ENCODE measurements around the gene C1orf53.

The C1orf53 gene

DNA sequence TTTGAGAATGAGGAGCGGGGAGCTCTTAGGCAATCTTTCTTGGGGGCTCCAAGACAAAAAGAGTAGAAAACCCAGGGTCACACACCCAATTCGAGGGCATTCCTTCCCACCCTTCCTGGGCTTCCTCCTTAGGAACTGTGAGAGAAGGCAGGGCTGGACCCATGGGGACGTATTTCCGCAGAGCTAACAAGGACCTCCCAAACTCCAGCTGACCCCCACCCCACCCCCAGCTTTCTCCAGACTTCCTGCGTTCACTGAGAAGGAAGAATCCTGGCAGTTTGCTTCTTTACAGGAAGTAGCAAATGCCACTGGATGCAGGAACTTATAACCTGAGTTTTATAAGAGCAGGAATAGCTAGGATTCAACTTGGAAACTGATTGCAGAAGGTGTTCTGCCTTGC is 12.1 kb downstream of the C1orf53 start:
- Histone ChIP-seq H3K36me3 (ENCODE audit: control insufficient read depth, insufficient read depth, low read length) (no peaks in the 10 kb centered on the region), H3K9me3 (ENCODE audit: control insufficient read depth, insufficient read depth, low read length) (no peaks in the 10 kb centered on the region), H3K27me3 (ENCODE audit: control insufficient read depth, insufficient read depth, low read length) (peaks cover 98% of the 10 kb centered on the region), H3K4me3 (ENCODE audit: low read length) (no peak overlapping the region), H3K4me1 (ENCODE audit: control insufficient read depth, insufficient read depth, low read length) (peaks cover 6% of the 10 kb centered on the region; the same call in 1 of the 2 replicates), H3K27ac (ENCODE audit: low read length) (no peak overlapping the region)
- no CpG with 5 or more reads among the region's 5 CpGs for WGBS (ENCODE audit: insufficient coverage, insufficient read length)
- no peak for DNase-seq (ENCODE audit: low read depth, low spot score)

DNA sequence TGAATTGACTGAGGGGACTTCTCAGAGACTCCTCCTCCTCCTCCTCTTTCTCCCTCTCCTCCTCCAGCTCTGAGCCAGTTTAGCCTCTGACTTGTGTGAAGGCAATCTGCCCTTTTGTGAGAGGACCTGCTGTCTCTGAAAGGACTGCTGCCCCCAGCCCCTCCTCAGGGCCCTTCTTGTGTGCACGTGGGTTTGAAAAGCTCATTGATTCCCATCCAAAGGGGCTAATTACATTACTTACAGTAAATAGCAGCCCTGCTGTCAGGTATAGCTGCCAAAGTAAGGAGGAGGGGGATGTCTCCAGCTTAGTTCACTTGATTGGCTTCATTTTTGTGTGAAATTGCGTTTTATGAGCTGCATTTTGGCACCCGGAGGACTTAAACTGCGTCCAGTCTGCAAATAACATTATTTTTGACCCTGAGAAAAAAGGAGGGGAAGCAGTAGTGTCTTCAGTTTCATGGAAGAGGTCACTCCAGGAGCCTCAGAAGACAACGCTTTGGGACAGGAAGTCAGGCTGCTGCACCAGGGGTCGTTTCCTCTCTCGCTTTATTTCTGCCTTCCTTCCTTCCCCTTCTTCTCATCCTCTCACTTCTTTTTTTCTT is 12.9 kb downstream of the C1orf53 start:
- H3K27me3 ChIP-seq (ENCODE audit: control insufficient read depth, insufficient read depth, low read length), result peaks cover 98% of the 10 kb centered on the region
- DNase-seq (ENCODE audit: low read depth, low spot score), result no peak
- no peaks in the 10 kb centered on the region for H3K36me3 ChIP-seq (ENCODE audit: control insufficient read depth, insufficient read depth, low read length)
- H3K27ac ChIP-seq (ENCODE audit: low read length), result no peak overlapping the region
- no CpG with 5 or more reads among the region's 7 CpGs for WGBS (ENCODE audit: insufficient coverage, insufficient read length)
- no peaks in the 10 kb centered on the region for H3K9me3 ChIP-seq (ENCODE audit: control insufficient read depth, insufficient read depth, low read length)
- H3K4me1 ChIP-seq (ENCODE audit: control insufficient read depth, insufficient read depth, low read length), result peaks cover 5% of the 10 kb centered on the region; the same call in 1 of the 2 replicates
- no peak overlapping the region for H3K4me3 ChIP-seq (ENCODE audit: low read length)

GRCh38 chr1:197915862-197916499 is 13.6 kb downstream of the C1orf53 start:
- peaks cover 97% of the 10 kb centered on the region for H3K27me3 ChIP-seq (ENCODE audit: control insufficient read depth, insufficient read depth, low read length)
- no peak overlapping the region; the same call in 1 of the 2 replicates for H3K4me3 ChIP-seq (ENCODE audit: low read length)
- whole genome bisulfite sequencing (ENCODE audit: insufficient coverage, insufficient read length), result no CpG with 5 or more reads among the region's 42 CpGs
- H3K4me1 ChIP-seq (ENCODE audit: control insufficient read depth, insufficient read depth, low read length), result 0 out of 2 replicates have a peak, but pooled peaks cover 5% of the 10 kb centered on the region
- no peaks in the 10 kb centered on the region for H3K36me3 ChIP-seq (ENCODE audit: control insufficient read depth, insufficient read depth, low read length)
- H3K27ac ChIP-seq (ENCODE audit: low read length), result no peak overlapping the region
- no peaks in the 10 kb centered on the region for H3K9me3 ChIP-seq (ENCODE audit: control insufficient read depth, insufficient read depth, low read length)
- no peak for DNase-seq (ENCODE audit: low read depth, low spot score)

DNA sequence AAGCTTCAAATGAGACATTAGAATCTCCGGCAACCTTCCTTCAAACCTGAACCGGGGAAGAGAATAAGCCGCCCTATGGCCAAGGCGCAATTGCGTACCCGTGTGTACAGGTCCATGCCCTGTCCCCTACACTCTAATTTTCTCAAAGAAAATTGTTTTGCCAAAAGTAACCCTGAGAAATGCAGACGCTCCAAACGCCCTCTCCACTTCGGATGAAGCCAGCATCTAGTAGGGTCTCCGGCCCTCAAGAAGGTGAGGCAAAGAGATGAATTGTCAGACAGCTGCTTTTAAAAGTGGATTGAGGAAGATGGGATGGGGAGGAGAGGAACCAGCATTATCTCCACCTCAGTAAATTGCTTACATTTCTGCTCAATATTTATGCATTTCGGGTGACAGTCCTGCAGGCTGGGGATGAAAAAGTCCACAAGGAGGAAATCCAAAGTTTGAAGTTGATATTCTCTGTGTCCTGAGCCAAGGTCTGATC is 14.1 kb downstream of the C1orf53 start:
- H3K27me3 ChIP-seq (ENCODE audit: control insufficient read depth, insufficient read depth, low read length), result peaks cover 97% of the 10 kb centered on the region
- DNase-seq (ENCODE audit: low read depth, low spot score), result no peak
- no CpG with 5 or more reads among the region's 11 CpGs for WGBS (ENCODE audit: insufficient coverage, insufficient read length)
- 0 out of 2 replicates have a peak, but pooled peaks cover 4% of the 10 kb centered on the region for H3K4me1 ChIP-seq (ENCODE audit: control insufficient read depth, insufficient read depth, low read length)
- H3K4me3 ChIP-seq (ENCODE audit: low read length), result no peak overlapping the region
- H3K27ac ChIP-seq (ENCODE audit: low read length), result no peak overlapping the region
- H3K36me3 ChIP-seq (ENCODE audit: control insufficient read depth, insufficient read depth, low read length), result no peaks in the 10 kb centered on the region
- H3K9me3 ChIP-seq (ENCODE audit: control insufficient read depth, insufficient read depth, low read length), result no peaks in the 10 kb centered on the region

- DNase-seq (ENCODE audit: low read depth, low spot score), result no peak
- H3K27ac ChIP-seq (ENCODE audit: low read length), result no peak overlapping the region
- 0 out of 2 replicates have a peak, but pooled peaks cover 1% of the 10 kb centered on the region for H3K4me1 ChIP-seq (ENCODE audit: control insufficient read depth, insufficient read depth, low read length)
- no peaks in the 10 kb centered on the region for H3K9me3 ChIP-seq (ENCODE audit: control insufficient read depth, insufficient read depth, low read length)
- no peaks in the 10 kb centered on the region for H3K36me3 ChIP-seq (ENCODE audit: control insufficient read depth, insufficient read depth, low read length)
- H3K4me3 ChIP-seq (ENCODE audit: low read length), result peak overlapping the region; percentile 4; the same call in 1 of the 2 replicates
- WGBS (ENCODE audit: insufficient coverage, insufficient read length), result no CpG with 5 or more reads among the region's 64 CpGs
- H3K27me3 ChIP-seq (ENCODE audit: control insufficient read depth, insufficient read depth, low read length), result peaks cover 93% of the 10 kb centered on the region
Measured at GRCh38 chr1:197917805-197918651, 15.6 kb downstream of the C1orf53 start.

DNA sequence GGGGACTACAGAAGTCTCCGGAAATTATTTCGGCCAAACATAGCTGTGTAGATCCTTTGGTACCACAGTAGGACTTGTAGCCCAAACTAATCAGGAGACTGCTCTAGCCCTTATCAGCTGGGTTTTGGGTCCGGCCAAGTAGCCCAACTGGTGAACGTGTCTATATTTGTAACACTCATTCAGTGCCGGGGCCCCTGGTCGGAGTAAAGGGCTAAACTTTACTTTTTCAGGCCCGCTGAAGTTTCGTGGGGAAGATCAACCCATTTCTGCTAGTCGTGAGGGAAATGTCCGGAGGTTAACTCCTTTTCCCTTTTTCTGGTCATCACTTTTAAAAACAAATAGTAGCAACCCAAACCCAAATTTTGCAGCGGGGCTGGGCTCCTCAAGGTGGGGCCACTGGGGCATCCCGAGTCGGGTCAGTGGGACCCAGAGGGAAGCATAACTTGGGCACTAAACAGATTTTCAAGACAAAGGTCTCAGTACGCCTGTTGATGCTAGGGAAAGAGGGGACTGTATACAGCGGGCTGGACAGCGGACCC is 16.4 kb downstream of the C1orf53 start:
- Histone ChIP-seq H3K36me3 (ENCODE audit: control insufficient read depth, insufficient read depth, low read length) (no peaks in the 10 kb centered on the region), H3K4me1 (ENCODE audit: control insufficient read depth, insufficient read depth, low read length) (no peaks in the 10 kb centered on the region), H3K27ac (ENCODE audit: low read length) (no peak overlapping the region), H3K4me3 (ENCODE audit: low read length) (no peak overlapping the region), H3K27me3 (ENCODE audit: control insufficient read depth, insufficient read depth, low read length) (peaks cover 87% of the 10 kb centered on the region), H3K9me3 (ENCODE audit: control insufficient read depth, insufficient read depth, low read length) (no peaks in the 10 kb centered on the region)
- DNase-seq (ENCODE audit: low read depth, low spot score), result no peak
- no CpG with 5 or more reads among the region's 16 CpGs for WGBS (ENCODE audit: insufficient coverage, insufficient read length)

- no peaks in the 10 kb centered on the region for H3K36me3 ChIP-seq (ENCODE audit: control insufficient read depth, insufficient read depth, low read length)
- H3K4me1 ChIP-seq (ENCODE audit: control insufficient read depth, insufficient read depth, low read length), result no peaks in the 10 kb centered on the region
- peak overlapping the region; percentile 16; the same call in 1 of the 2 replicates for H3K4me3 ChIP-seq (ENCODE audit: low read length)
- no CpG with 5 or more reads among the region's 35 CpGs for WGBS (ENCODE audit: insufficient coverage, insufficient read length)
- no peaks in the 10 kb centered on the region for H3K9me3 ChIP-seq (ENCODE audit: control insufficient read depth, insufficient read depth, low read length)
- DNase-seq (ENCODE audit: low read depth, low spot score), result no peak
- peaks cover 81% of the 10 kb centered on the region for H3K27me3 ChIP-seq (ENCODE audit: control insufficient read depth, insufficient read depth, low read length)
- no peak overlapping the region for H3K27ac ChIP-seq (ENCODE audit: low read length)
Measured at GRCh38 chr1:197919346-197920066, 17.1 kb downstream of the C1orf53 start.

DNA sequence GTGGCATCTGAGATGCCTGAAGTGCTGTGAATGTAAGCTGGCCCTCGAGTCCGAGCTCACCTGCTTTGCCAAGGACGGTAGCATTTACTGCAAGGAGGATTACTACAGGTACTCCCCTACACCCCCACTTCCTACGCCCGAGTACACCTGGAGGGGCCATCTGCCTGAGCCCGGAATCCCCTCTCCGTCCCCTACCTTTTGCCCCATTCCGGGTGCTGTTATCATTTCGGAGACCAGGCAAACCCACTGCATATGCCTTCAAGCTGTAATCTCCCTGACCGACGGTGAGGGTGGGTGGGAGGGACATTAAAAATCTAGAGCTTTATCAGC is 17.6 kb downstream of the C1orf53 start:
- Histone ChIP-seq H3K36me3 (ENCODE audit: control insufficient read depth, insufficient read depth, low read length) (no peaks in the 10 kb centered on the region), H3K27ac (ENCODE audit: low read length) (no peak overlapping the region), H3K27me3 (ENCODE audit: control insufficient read depth, insufficient read depth, low read length) (peaks cover 75% of the 10 kb centered on the region), H3K4me3 (ENCODE audit: low read length) (peak overlapping the region; percentile 16; the same call in 1 of the 2 replicates), H3K4me1 (ENCODE audit: control insufficient read depth, insufficient read depth, low read length) (no peaks in the 10 kb centered on the region), H3K9me3 (ENCODE audit: control insufficient read depth, insufficient read depth, low read length) (no peaks in the 10 kb centered on the region)
- DNase-seq (ENCODE audit: low read depth, low spot score), result no peak
- WGBS (ENCODE audit: insufficient coverage, insufficient read length), result no CpG with 5 or more reads among the region's 11 CpGs

GRCh38 chr1:197920414-197921117 is 18.1 kb downstream of the C1orf53 start:
- H3K4me3 ChIP-seq (ENCODE audit: low read length), result no peak overlapping the region; the same call in 1 of the 2 replicates
- no peaks in the 10 kb centered on the region for H3K36me3 ChIP-seq (ENCODE audit: control insufficient read depth, insufficient read depth, low read length)
- no CpG with 5 or more reads among the region's 19 CpGs for WGBS (ENCODE audit: insufficient coverage, insufficient read length)
- H3K4me1 ChIP-seq (ENCODE audit: control insufficient read depth, insufficient read depth, low read length), result no peaks in the 10 kb centered on the region
- H3K9me3 ChIP-seq (ENCODE audit: control insufficient read depth, insufficient read depth, low read length), result no peaks in the 10 kb centered on the region
- H3K27ac ChIP-seq (ENCODE audit: low read length), result no peak overlapping the region
- no peak for DNase-seq (ENCODE audit: low read depth, low spot score)
- peaks cover 70% of the 10 kb centered on the region for H3K27me3 ChIP-seq (ENCODE audit: control insufficient read depth, insufficient read depth, low read length)
